H9 (cell line): ENCODE measurements around the gene SRP19. TPM values are rescaled to one million over a fixed set of nuclear protein-coding genes. Genes with fewer than 3 reads are reported as not detected.

Experiments
- DNase-seq: peaks from one replicate; pipeline ENCODE4 v3.0.0-alpha.2; 2017
- H2AFZ ChIP-seq: one replicate; pipeline ENCODE4 v1.6.1; 2013; ENCODE audit warnings: mild to moderate bottlenecking, low read length, control low read depth, moderate library complexity
- H2AK5ac ChIP-seq: 2 replicates; pipeline ENCODE4 v1.6.1; 2013; ENCODE audit warnings: low read length, control low read depth, mixed read lengths; ENCODE audit not compliant: insufficient read length
- H2BK120ac ChIP-seq: one replicate; pipeline ENCODE4 v1.6.1; 2013; ENCODE audit warnings: low read depth, mild to moderate bottlenecking, low read length, control low read depth, inconsistent platforms; ENCODE audit not compliant: poor library complexity, severe bottlenecking
- H2BK12ac ChIP-seq: 2 replicates; pipeline ENCODE4 v1.6.1; 2013; ENCODE audit warnings: low read length, control low read depth, mixed read lengths, low read depth; ENCODE audit not compliant: insufficient read length
- H2BK15ac ChIP-seq: 2 replicates; pipeline ENCODE4 v1.6.1; 2013; ENCODE audit warnings: low read depth, low read length, control low read depth
- H2BK20ac ChIP-seq: one replicate; pipeline ENCODE4 v1.6.1; 2013; ENCODE audit warnings: low read depth, mild to moderate bottlenecking, low read length, control low read depth, inconsistent platforms; ENCODE audit not compliant: poor library complexity, severe bottlenecking
- H2BK5ac ChIP-seq: 2 replicates; pipeline ENCODE4 v1.6.1; 2013; ENCODE audit warnings: low read length, control low read depth, mixed read lengths; ENCODE audit not compliant: insufficient read length
- H3K14ac ChIP-seq: 2 replicates; pipeline ENCODE4 v1.6.1; 2013; ENCODE audit warnings: low read length, control low read depth; ENCODE audit not compliant: insufficient read depth
- H3K18ac ChIP-seq: 2 replicates; pipeline ENCODE4 v1.6.1; 2013; ENCODE audit warnings: low read depth, mild to moderate bottlenecking, mixed read lengths, low read length, control low read depth; ENCODE audit not compliant: insufficient read length
- H3K23ac ChIP-seq: 2 replicates; pipeline ENCODE4 v1.6.1; 2013; ENCODE audit warnings: low read length, control low read depth, mixed read lengths, low read depth; ENCODE audit not compliant: insufficient read length
- H3K23me2 ChIP-seq: 2 replicates; pipeline ENCODE4 v1.6.1; 2013; ENCODE audit warnings: low read depth, mild to moderate bottlenecking, mixed read lengths, low read length, control low read depth; ENCODE audit not compliant: insufficient read length, poor library complexity, severe bottlenecking
- H3K27ac ChIP-seq: 2 replicates; pipeline ENCODE4 v1.5.1; 2013; ENCODE audit warnings: low read length, control low read depth, mixed read lengths, low read depth; ENCODE audit not compliant: insufficient read length
- H3K27me3 ChIP-seq: 2 replicates; pipeline ENCODE4 v1.6.1; 2013; ENCODE audit warnings: low read length, control low read depth, inconsistent platforms; ENCODE audit not compliant: insufficient read depth
- H3K4ac ChIP-seq: 2 replicates; pipeline ENCODE4 v1.6.1; 2013; ENCODE audit warnings: low read depth, mild to moderate bottlenecking, control low read depth, inconsistent platforms, low read length, moderate library complexity
- H3K4me1 ChIP-seq: 2 replicates; pipeline ENCODE4 v1.6.1; 2013; ENCODE audit warnings: low read length, control low read depth, inconsistent platforms; ENCODE audit not compliant: insufficient read depth
- H3K4me2 ChIP-seq: 2 replicates; pipeline ENCODE4 v1.6.1; 2013; ENCODE audit warnings: low read length, control low read depth, mixed read lengths; ENCODE audit not compliant: insufficient read length, insufficient read depth
- H3K56ac ChIP-seq: 2 replicates; pipeline ENCODE4 v1.6.1; 2013; ENCODE audit warnings: low read depth, mild to moderate bottlenecking, mixed read lengths, low read length, control low read depth; ENCODE audit not compliant: insufficient read length
- H3K79me1 ChIP-seq: 2 replicates; pipeline ENCODE4 v1.6.1; 2013; ENCODE audit warnings: low read depth, mild to moderate bottlenecking, moderate library complexity, low read length, control low read depth, inconsistent platforms; ENCODE audit not compliant: insufficient read depth, poor library complexity, severe bottlenecking
- H3K79me2 ChIP-seq: 2 replicates; pipeline ENCODE4 v1.6.1; 2013; ENCODE audit warnings: low read length, control low read depth, inconsistent platforms; ENCODE audit not compliant: insufficient read depth
- H3K9ac ChIP-seq: 2 replicates; pipeline ENCODE4 v1.6.1; 2013; ENCODE audit warnings: low read length, control low read depth, mixed read lengths; ENCODE audit not compliant: insufficient read length; ENCODE audit errors: extremely low read depth
- H3K9me3 ChIP-seq: one replicate; pipeline ENCODE4 v1.6.1; 2013; ENCODE audit warnings: low read depth, low read length, inconsistent platforms; ENCODE audit not compliant: control insufficient read depth
- H3T11ph ChIP-seq: one replicate; pipeline ENCODE4 v1.6.1; 2013; ENCODE audit warnings: mild to moderate bottlenecking, low read length, control low read depth, inconsistent platforms
- H4K20me1 ChIP-seq: one replicate; pipeline ENCODE4 v1.6.1; 2013; ENCODE audit not compliant: control insufficient read depth, insufficient read length, insufficient read depth
- H4K5ac ChIP-seq: 2 replicates; pipeline ENCODE4 v1.6.1; 2013; ENCODE audit warnings: low read depth, mild to moderate bottlenecking, mixed read lengths, low read length, control low read depth; ENCODE audit not compliant: insufficient read length
- H4K8ac ChIP-seq: replicated peaks from 2 replicates; pipeline ENCODE4 v1.6.1; 2013; ENCODE audit warnings: low read length, control low read depth, mixed read lengths, low read depth; ENCODE audit not compliant: insufficient read length
- H4K91ac ChIP-seq: 2 replicates; pipeline ENCODE4 v1.6.1; 2013; ENCODE audit warnings: low read depth, mild to moderate bottlenecking, moderate library complexity, mixed read lengths, low read length, control low read depth; ENCODE audit not compliant: insufficient read length
- H3K27ac Mint-ChIP-seq, 3 experiments: 2 replicates in 2 of 3; 3 replicates in 1 of 3; pipeline ENCODE4 v1.8.0; 2020 to 2021; ENCODE audit warnings: mixed read lengths in 3 of 3, mild to moderate bottlenecking in 1 of 3, moderate library complexity in 1 of 3
- H3K27me3 Mint-ChIP-seq: 2 replicates; pipeline ENCODE4 v1.8.0; 2021; ENCODE audit warnings: low read depth, mild to moderate bottlenecking, moderate library complexity, mixed read lengths
- H3K36me3 Mint-ChIP-seq, 3 experiments: 2 replicates in 2 of 3; 3 replicates in 1 of 3; pipeline ENCODE4 v1.8.0; 2020 to 2021; ENCODE audit warnings: low read depth in 3 of 3, mixed read lengths in 3 of 3; ENCODE audit not compliant: insufficient read depth in 1 of 3
- H3K4me1 Mint-ChIP-seq, 2 experiments: 2 replicates each; pipeline ENCODE4 v1.8.0; 2020; ENCODE audit warnings: mixed read lengths in 2 of 2
- H3K4me3 Mint-ChIP-seq, 2 experiments: 2 replicates in 1 of 2; 3 replicates in 1 of 2; pipeline ENCODE4 v1.8.0; 2020 to 2021; ENCODE audit warnings: mild to moderate bottlenecking in 2 of 2, mixed read lengths in 2 of 2, moderate library complexity in 1 of 2
- H3K9me3 Mint-ChIP-seq, 2 experiments: 2 replicates in 1 of 2; 3 replicates in 1 of 2; pipeline ENCODE4 v1.8.0; 2020; ENCODE audit warnings: mild to moderate bottlenecking in 2 of 2, mixed read lengths in 2 of 2, moderate library complexity in 1 of 2
- WGBS: extraction: QIAGEN DNeasy Blood & Tissue Kit; methylation state at CpG from one replicate; pipeline ENCODE4 v1.1.7; 2013; ENCODE audit warnings: missing lambda C conversion rate, low lambda C conversion rate, mixed read lengths; ENCODE audit not compliant: insufficient read length; ENCODE audit errors: extremely low coverage; 5-methylcytosine and 5-hydroxymethylcytosine counted together
- total RNA-seq: library from RNA; stranded (reverse); gene quantifications from 2 replicates; pipeline ENCODE4 v1.2.1, GENCODE V29; 2021
- TF ChIP-seq, protein P1 (sequence below): fragments of 200-600 bp; sonication (generic); conservative IDR thresholded peaks from 3 replicates; pipeline ENCODE4 v1.8.0; 2021; ENCODE audit warnings: antibody characterized with exemption, mild to moderate bottlenecking

SRP19 gene
- total RNA-seq, 1 experiment from 2014 or later = 78.9 TPM

DNA sequence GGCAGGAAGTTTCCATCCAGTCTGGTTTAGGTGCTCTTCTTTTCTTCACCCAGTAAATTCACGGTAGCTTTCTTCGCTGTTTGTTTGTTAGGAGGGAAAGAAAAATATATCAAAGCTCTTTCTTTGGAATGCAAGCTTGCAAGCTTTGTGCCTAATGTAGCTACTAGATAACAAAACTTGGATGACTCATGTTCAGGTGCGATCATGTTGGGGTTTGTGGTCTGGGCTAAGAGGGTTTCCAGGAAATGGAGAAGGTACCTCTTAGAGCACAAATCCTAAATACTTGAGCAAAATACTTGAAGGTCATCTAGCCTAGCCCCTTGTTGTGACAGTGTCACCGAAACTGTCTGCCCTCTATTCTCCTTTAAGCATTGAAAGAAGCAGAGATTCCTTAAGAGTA lies 17.7 kb downstream of the SRP19 start:
- Mint-ChIP-seq H3K4me3 (no peak overlapping the region), H3K4me1 (peaks cover 19 to 28% of the 10 kb centered on the region in 2 experiments), H3K27me3 (no peaks in the 10 kb centered on the region), H3K9me3 (no peaks in the 10 kb centered on the region), H3K27ac (peak overlapping the region; percentile 3 to 65 (median 6); a peak in 5 of 7 replicates), H3K36me3 (peaks cover 0 to 39% (median 18%) of the 10 kb centered on the region in 3 experiments; a peak in 6 of 7 replicates)
- Histone ChIP-seq H3T11ph (no peak overlapping the region), H4K5ac (no peak overlapping the region), H3K9ac (no peak overlapping the region), H3K27me3 (no peaks in the 10 kb centered on the region), H3K23ac (peak overlapping the region; percentile 49), H3K56ac (no peak overlapping the region), H3K18ac (no peak overlapping the region), H4K91ac (no peak overlapping the region), H2BK120ac (no peak overlapping the region), H2BK5ac (no peak overlapping the region), H3K79me2 (no peaks in the 10 kb centered on the region), H3K4me2 (no peak overlapping the region), H3K27ac (no peak overlapping the region), H4K20me1 (no peaks in the 10 kb centered on the region), H3K79me1 (no peaks in the 10 kb centered on the region), H2BK20ac (no peak overlapping the region), H3K23me2 (no peaks in the 10 kb centered on the region), H2BK15ac (no peak overlapping the region), H3K4me1 (no peaks in the 10 kb centered on the region), H3K9me3 (no peaks in the 10 kb centered on the region), H2AK5ac (no peak overlapping the region), H2BK12ac (no peak overlapping the region), H3K4ac (no peak overlapping the region), H3K14ac (no peak overlapping the region), H4K8ac (no peak overlapping the region), H2AFZ (no peak overlapping the region)
- TF ChIP-seq, protein P1, sequence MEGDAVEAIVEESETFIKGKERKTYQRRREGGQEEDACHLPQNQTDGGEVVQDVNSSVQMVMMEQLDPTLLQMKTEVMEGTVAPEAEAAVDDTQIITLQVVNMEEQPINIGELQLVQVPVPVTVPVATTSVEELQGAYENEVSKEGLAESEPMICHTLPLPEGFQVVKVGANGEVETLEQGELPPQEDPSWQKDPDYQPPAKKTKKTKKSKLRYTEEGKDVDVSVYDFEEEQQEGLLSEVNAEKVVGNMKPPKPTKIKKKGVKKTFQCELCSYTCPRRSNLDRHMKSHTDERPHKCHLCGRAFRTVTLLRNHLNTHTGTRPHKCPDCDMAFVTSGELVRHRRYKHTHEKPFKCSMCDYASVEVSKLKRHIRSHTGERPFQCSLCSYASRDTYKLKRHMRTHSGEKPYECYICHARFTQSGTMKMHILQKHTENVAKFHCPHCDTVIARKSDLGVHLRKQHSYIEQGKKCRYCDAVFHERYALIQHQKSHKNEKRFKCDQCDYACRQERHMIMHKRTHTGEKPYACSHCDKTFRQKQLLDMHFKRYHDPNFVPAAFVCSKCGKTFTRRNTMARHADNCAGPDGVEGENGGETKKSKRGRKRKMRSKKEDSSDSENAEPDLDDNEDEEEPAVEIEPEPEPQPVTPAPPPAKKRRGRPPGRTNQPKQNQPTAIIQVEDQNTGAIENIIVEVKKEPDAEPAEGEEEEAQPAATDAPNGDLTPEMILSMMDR = no peak
- no CpG with 5 or more reads among the region's 4 CpGs for WGBS
- DNase-seq = no peak
